Heart right ventricle (tissue), 16 donors: Measurements from ENCODE around the gene LIN28A. TPM values are rescaled to one million over a fixed set of nuclear protein-coding genes. Genes with fewer than 3 reads are reported as not detected.
A peak's percentile ranks its signal among the peaks of the same experiment; 100 is the strongest.

Source experiments
- ATAC-seq, 8 donors: fragments of 200-7000 bp; cut with Tn5 transposase; one replicate each; pipeline ENCODE4 v1.9.1; 2020; ENCODE audit warnings: mild to moderate bottlenecking in 8 of 8, moderate library complexity in 8 of 8, moderate number of reproducible peaks in 1 of 8
- DNase-seq, 2 donors: peaks; one replicate each; pipeline ENCODE4 v3.0.0-alpha.2; 2020
- H3K27ac ChIP-seq, 10 donors: fragments of 200-600 bp; sonication (generic) in 2 of 10; one replicate each; pipeline versions ENCODE4 v1.5.0 to v1.8.0; 2020 to 2022; ENCODE audit warnings: mild to moderate bottlenecking in 3 of 10
- H3K27me3 ChIP-seq, 7 donors: fragments of 200-600 bp; one replicate each; pipeline ENCODE4 v1.8.0; 2021 to 2022; ENCODE audit warnings: mild to moderate bottlenecking in 2 of 7
- H3K36me3 ChIP-seq, 9 donors: fragments of 200-600 bp; sonication (generic) in 1 of 9; one replicate each; pipeline versions ENCODE4 v1.5.0 to v1.8.0; 2020 to 2022; ENCODE audit warnings: mild to moderate bottlenecking in 2 of 9
- H3K4me1 ChIP-seq, 9 donors: fragments of 200-600 bp; sonication (generic) in 1 of 9; one replicate each; pipeline versions ENCODE4 v1.5.0 to v1.8.0; 2020 to 2022; ENCODE audit warnings: mild to moderate bottlenecking in 4 of 9
- H3K4me3 ChIP-seq, 10 donors: fragments of 200-600 bp; sonication (generic) in 2 of 10; one replicate each; pipeline versions ENCODE4 v1.5.0 to v1.8.0; 2020 to 2022; ENCODE audit warnings: mild to moderate bottlenecking in 7 of 10, moderate library complexity in 2 of 10
- H3K9me3 ChIP-seq, 11 donors: fragments of 200-600 bp in 10 of 11; sonication (generic) in 2 of 11; one replicate each; pipeline versions ENCODE4 v1.5.0 to v1.8.0; 2013 to 2022; ENCODE audit warnings: mild to moderate bottlenecking in 2 of 11, control low read depth in 1 of 11, moderate library complexity in 1 of 11
- CTCF ChIP-seq, 9 donors: fragments of 200-600 bp; sonication (generic) in 2 of 9; IDR thresholded peaks; one replicate each; pipeline versions ENCODE4 v1.5.0 to v1.8.0; 2021 to 2022; ENCODE audit warnings: antibody characterized with exemption in 9 of 9, mild to moderate bottlenecking in 5 of 9, moderate library complexity in 1 of 9
- WGBS, 2 donors: extraction: QIAGEN DNeasy Blood & Tissue Kit; methylation state at CpG; one replicate each; pipeline ENCODE4 v1.1.7; 2013; ENCODE audit warnings: inconsistent platforms in 1 of 2; 5-methylcytosine and 5-hydroxymethylcytosine counted together
- intact Hi-C, 10 donors: fragments of 100-400 bp; cut with DNase I; formaldehyde crosslinking; loops; one replicate each; pipeline versions ENCODE4 v1.11.1 to v1.14.2; 2022
- polyA plus RNA-seq, 2 donors: library from polyadenylated mRNA; stranded (reverse); fragments of 200-250 nt; gene quantifications; one replicate each; pipeline ENCODE4 v1.2.3, GENCODE V29; 2013
- total RNA-seq, 10 donors: library from RNA; stranded (reverse); fragmentation: NEBNext Ultra II Directional in 3 of 10; extraction: Animal tissue kit (Norgen Biotek cat#: 25700) in 3 of 10; gene quantifications; one replicate each; pipeline versions ENCODE4 v1.2.1 to v1.2.4, GENCODE V29; 2021 to 2023
- donor health status: Arrhythmogenic right ventricular cardiomyopathy.
- donor health status: ischemic (EF 13 %, LVEDD 7.1; RV severe dilation, severe dysfunction).
- donor health status: healthy with polysubstance abuse.
- donor health status: DM: no; HTN: yes; CAD: no.
- donor health status: DM: no; HTN: no; CAD: no.
- donor health status: ischemic (EF 25% LVEDD 6.9; RV normal size, moderate dysfunction).
- donor health status: ischemic (EF 25% LVEDD 5.7; RV mildly dilated, moderate dysfunction).
- donor health status: healthy.
- donor health status: DM: yes; HTN: yes; CAD: no.
- donor health status: Ischemic cardiomyopathy.
- donor health status: ischemic (EF 35%, LVEDD 5.7; RV mildly dilated, moderate dysfunction).
- donor health status: nonischemic (EF 11% LVEDD 7.7; RV severe dilation, severe dysfunction).
- donor health status: DM: yes; HTN: yes; CAD: no.
- donor health status: PGD.
- donor health status: ischemic (EF 29% LVEDD 5.4; RV normal size, mild dysfunction).
- donor health status: nonischemic (EF 23%, LVEDD 6.1; RV moderate dilation, normal function).

Gene LIN28A
- total and polyA plus RNA-seq, 12 donors, result 0.15 TPM; not detected in 11

- Histone ChIP-seq H3K9me3 (no peaks in the 10 kb centered on the region), H3K27me3 (peaks cover 16 to 89% (median 57%) of the 10 kb centered on the region in 7 donors), H3K4me3 (no peak overlapping the region), H3K4me1 (peaks cover 0 to 21% (median 10%) of the 10 kb centered on the region in 9 donors), H3K27ac (no peak overlapping the region), H3K36me3 (no peaks in the 10 kb centered on the region)
- WGBS, 2 donors, result 33 to 35% methylated on average over 26 of the region's 26 CpGs
- ATAC-seq, result peak in 5 of 8 donors; percentile 66 to 86 (median 81)
- DNase-seq, result peak; percentile 75 to 77
- intact Hi-C loops, result loop anchor here in 3 of 10 donors (1.0 to 5.0 kb wide), 3 partner anchors 42 to 261 kb away; no protein-coding TSS in a partner anchor
- TF ChIP-seq CTCF (IDR thresholded peaks at IDR 0.05), result peak; percentile 72 to 96 (median 90)
Measured at GRCh38 chr1:26363549-26364448, 46.8 kb upstream of the LIN28A start.

GRCh38 chr1:26364956-26365355 lies 45.7 kb upstream of the LIN28A start:
- H3K36me3 ChIP-seq, result no peaks in the 10 kb centered on the region
- TF ChIP-seq CTCF (IDR thresholded peaks at IDR 0.05), result no peak
- intact Hi-C loops, result loop anchor here in 2 of 10 donors (5.0 kb wide), 2 partner anchors 258 to 263 kb away; no protein-coding TSS in a partner anchor
- H3K4me3 ChIP-seq, result no peak overlapping the region
- 26 to 37% methylated on average over 9 of the region's 9 CpGs for WGBS, 2 donors
- peaks cover 0 to 19% (median 10%) of the 10 kb centered on the region in 9 donors for H3K4me1 ChIP-seq
- no peak for DNase-seq
- no peak overlapping the region for H3K27ac ChIP-seq
- H3K27me3 ChIP-seq, result peaks cover 14 to 88% (median 57%) of the 10 kb centered on the region in 7 donors
- no peaks in the 10 kb centered on the region for H3K9me3 ChIP-seq
- ATAC-seq, result peak in 1 of 8 donors; percentile 38

- 88% methylated on average over 6 of the region's 6 CpGs for WGBS, 2 donors
- H3K4me1 ChIP-seq, result peaks cover 0 to 14% (median 0%) of the 10 kb centered on the region in 9 donors
- intact Hi-C loops, result no loop called here
- ATAC-seq, result peak in 2 of 8 donors; percentile 5 to 29
- no peaks in the 10 kb centered on the region for H3K9me3 ChIP-seq
- H3K4me3 ChIP-seq, result no peak overlapping the region
- no peaks in the 10 kb centered on the region for H3K36me3 ChIP-seq
- no peak for TF ChIP-seq CTCF (IDR thresholded peaks at IDR 0.05)
- no peak for DNase-seq
- H3K27me3 ChIP-seq, result peaks cover 0 to 68% (median 39%) of the 10 kb centered on the region in 7 donors
- no peak overlapping the region for H3K27ac ChIP-seq
Measured at GRCh38 chr1:26367441-26367840, 43.2 kb upstream of the LIN28A start.

GRCh38 chr1:26368006-26368405 lies 42.6 kb upstream of the LIN28A start:
- H3K27me3 ChIP-seq, result peaks cover 0 to 66% (median 33%) of the 10 kb centered on the region in 7 donors
- intact Hi-C loops, result no loop called here

More at GRCh38 chr1:26368006-26368405, 42.6 kb upstream of the LIN28A start:
- Histone ChIP-seq H3K4me3 (no peak overlapping the region), H3K9me3 (no peaks in the 10 kb centered on the region), H3K4me1 (peaks cover 0 to 20% (median 0%) of the 10 kb centered on the region in 9 donors), H3K36me3 (no peaks in the 10 kb centered on the region), H3K27ac (no peak overlapping the region)
- DNase-seq (no peak), ATAC-seq (no peak)
- WGBS, 2 donors, result 68 to 85% methylated on average over 4 of the region's 4 CpGs
- TF ChIP-seq CTCF (IDR thresholded peaks at IDR 0.05), result no peak
